Suppressor macrophage treated with lipopolysaccharide for 1 hour (primary cell): Measurements from ENCODE around the gene TBX3.

Source experiments
- DNase-seq, 3 donors: peaks; one replicate each; pipeline ENCODE4 v3.0.0-alpha.2; 2020 to 2022

TBX3 gene

GRCh38 chr12:114696443-114697242 lies 12.7 kb upstream of the TBX3 start:
- DNase-seq, result no peak

- no peak for DNase-seq
Observed at GRCh38 chr12:114695305-114695592, 11.3 kb upstream of the TBX3 start.

GRCh38 chr12:114694436-114695304 lies 10.7 kb upstream of the TBX3 start:
- DNase-seq, result no peak

- DNase-seq, result no peak
Observed at GRCh38 chr12:114693532-114693931, 9.6 kb upstream of the TBX3 start.

GRCh38 chr12:114693059-114693531 lies 9.1 kb upstream of the TBX3 start:
- DNase-seq, result no peak

- no peak for DNase-seq
Observed at GRCh38 chr12:114692186-114693058, 8.4 kb upstream of the TBX3 start.

GRCh38 chr12:114691763-114692185 lies 7.8 kb upstream of the TBX3 start:
- DNase-seq, result no peak

- no peak for DNase-seq
Observed at GRCh38 chr12:114691196-114691595, 7.2 kb upstream of the TBX3 start.

- DNase-seq, result no peak
Observed at GRCh38 chr12:114690267-114691135, 6.5 kb upstream of the TBX3 start.

GRCh38 chr12:114689075-114689994 lies 5.4 kb upstream of the TBX3 start:
- no peak for DNase-seq

GRCh38 chr12:114688256-114688845 lies 4.4 kb upstream of the TBX3 start:
- no peak for DNase-seq

GRCh38 chr12:114687802-114688201 lies 3.8 kb upstream of the TBX3 start:
- no peak for DNase-seq

GRCh38 chr12:114686773-114687500 lies 3.0 kb upstream of the TBX3 start:
- no peak for DNase-seq

GRCh38 chr12:114686426-114686772 lies 2.4 kb upstream of the TBX3 start:
- DNase-seq, result no peak

GRCh38 chr12:114685869-114686268 lies 1.9 kb upstream of the TBX3 start:
- DNase-seq, result no peak

GRCh38 chr12:114685320-114685781 lies 1.4 kb upstream of the TBX3 start:
- no peak for DNase-seq

GRCh38 chr12:114684870-114685273 lies 897 bp upstream of the TBX3 start:
- no peak for DNase-seq

- no peak for DNase-seq
Observed at GRCh38 chr12:114683709-114684097, 272 bp downstream of the TBX3 start.

GRCh38 chr12:114682785-114683708 lies 928 bp downstream of the TBX3 start:
- peak in 1 of 3 donors; percentile 36 for DNase-seq
